CD4-positive, alpha-beta memory T cell (primary cell): Measurements from ENCODE around the gene PDGFRA. TPM values are rescaled to one million over a fixed set of nuclear protein-coding genes. Genes with fewer than 3 reads are reported as not detected.

ENCODE experiments used
- CTCF ChIA-PET: fragments of 350-600 bp; sonication (Branson Sonifier 250); formaldehyde crosslinking; loops from one replicate; lab custom pipeline; 2021; ENCODE audit warnings: inconsistent platforms; ENCODE audit not compliant: partially characterized antibody; lab: Charles Lee
- POLR2A ChIA-PET: fragments of 350-600 bp; sonication (Branson Sonifier 250); formaldehyde crosslinking; loops from one replicate; lab custom pipeline; 2021; ENCODE audit not compliant: partially characterized antibody; lab: Charles Lee
- DNase-seq, 5 donors: peaks; one replicate each; pipeline versions ENCODE4 v3.0.0 to v3.0.0-alpha.2; 2020 to 2022; ENCODE audit warnings: mixed read lengths in 1 of 5
- H3K27ac ChIP-seq: one replicate; pipeline ENCODE4 v1.7.0; 2013; ENCODE audit warnings: low read depth, low read length
- H3K27me3 ChIP-seq: 2 replicates; pipeline ENCODE4 v1.7.0; 2013; ENCODE audit warnings: mild to moderate bottlenecking, low read length, moderate library complexity; ENCODE audit not compliant: insufficient read depth
- H3K36me3 ChIP-seq: 2 replicates; pipeline ENCODE4 v1.7.0; 2013; ENCODE audit warnings: mild to moderate bottlenecking, low read length, moderate library complexity; ENCODE audit not compliant: insufficient read depth
- H3K4me1 ChIP-seq: 2 replicates; pipeline ENCODE4 v1.7.0; 2013; ENCODE audit warnings: mild to moderate bottlenecking, low read length, moderate library complexity; ENCODE audit not compliant: insufficient read depth
- H3K4me3 ChIP-seq, 2 donors: one replicate each; pipeline ENCODE4 v1.7.0; 2013; ENCODE audit warnings: low read length in 2 of 2, mild to moderate bottlenecking in 1 of 2
- H3K9me3 ChIP-seq, 2 donors: one replicate each; pipeline ENCODE4 v1.7.0; 2013; ENCODE audit warnings: low read length in 2 of 2, control low read depth in 1 of 2; ENCODE audit not compliant: control insufficient read depth in 1 of 2
- H3K27ac Mint-ChIP-seq, 7 donors: one replicate each; pipeline ENCODE4 v1.8.0; 2020 to 2021; ENCODE audit warnings: mixed read lengths in 7 of 7, mild to moderate bottlenecking in 6 of 7, inconsistent platforms in 3 of 7, moderate library complexity in 3 of 7
- H3K27me3 Mint-ChIP-seq, 2 donors: one replicate each; pipeline ENCODE4 v1.8.0; 2020 to 2021; ENCODE audit warnings: mixed read lengths in 2 of 2
- H3K36me3 Mint-ChIP-seq, 2 donors: one replicate each; pipeline ENCODE4 v1.8.0; 2020 to 2021; ENCODE audit warnings: mixed read lengths in 2 of 2, inconsistent platforms in 1 of 2, mild to moderate bottlenecking in 1 of 2
- H3K4me1 Mint-ChIP-seq, 4 donors: one replicate each; pipeline ENCODE4 v1.8.0; 2020 to 2021; ENCODE audit warnings: mixed read lengths in 4 of 4, mild to moderate bottlenecking in 1 of 4
- H3K4me3 Mint-ChIP-seq, 8 donors: one replicate each; pipeline ENCODE4 v1.8.0; 2020 to 2021; ENCODE audit warnings: mixed read lengths in 8 of 8, mild to moderate bottlenecking in 7 of 8, moderate library complexity in 6 of 8, inconsistent platforms in 3 of 8
- H3K9me3 Mint-ChIP-seq, 8 donors: one replicate each; pipeline ENCODE4 v1.8.0; 2020 to 2021; ENCODE audit warnings: mixed read lengths in 8 of 8, mild to moderate bottlenecking in 5 of 8, inconsistent platforms in 3 of 8, moderate library complexity in 1 of 8
- intact Hi-C: fragments of 100-400 bp; cut with micrococcal nuclease; formaldehyde crosslinking; loops from one replicate; pipeline ENCODE4 v1.15.1; 2023
- polyA plus RNA-seq, 2 donors: library from polyadenylated mRNA; unstranded; fragments of 300-500 nt; fragmentation: Illumina TruSeq; gene quantifications; one replicate each; pipeline ENCODE4 v1.2.3, GENCODE V29; 2021
- total RNA-seq, 2 experiments: library from RNA; stranded (reverse); gene quantifications; one replicate each; pipeline ENCODE4 v1.2.3, GENCODE V29; 2021

Gene PDGFRA
- total and polyA plus RNA-seq, 4 experiments from 2014 or later, result not detected

- no peak for DNase-seq
- Mint-ChIP-seq H3K27me3 (peaks cover 5 to 6% of the 10 kb centered on the region in 2 donors), H3K27ac (no peak overlapping the region), H3K36me3 (no peaks in the 10 kb centered on the region), H3K4me3 (no peak overlapping the region), H3K9me3 (peaks cover 0 to 3% (median 0%) of the 10 kb centered on the region in 8 donors), H3K4me1 (no peaks in the 10 kb centered on the region)
- H3K27me3 ChIP-seq, result no peaks in the 10 kb centered on the region
- H3K27ac ChIP-seq, result no peak overlapping the region
- no peaks in the 10 kb centered on the region for H3K9me3 ChIP-seq
- H3K4me1 ChIP-seq, result no peaks in the 10 kb centered on the region
- no peak overlapping the region for H3K4me3 ChIP-seq
- intact Hi-C loops, result no loop called here
- CTCF ChIA-PET, result no interaction called here
- no peaks in the 10 kb centered on the region for H3K36me3 ChIP-seq
- POLR2A ChIA-PET, result no interaction called here
Measured at GRCh38 chr4:54192811-54193210, 36.3 kb upstream of the PDGFRA start.

GRCh38 chr4:54197926-54198325 lies 31.2 kb upstream of the PDGFRA start:
- Histone ChIP-seq H3K9me3 (no peaks in the 10 kb centered on the region), H3K36me3 (no peaks in the 10 kb centered on the region), H3K27ac (no peak overlapping the region), H3K4me3 (no peak overlapping the region), H3K27me3 (no peaks in the 10 kb centered on the region), H3K4me1 (no peaks in the 10 kb centered on the region)
- no peak for DNase-seq
- intact Hi-C loops, result no loop called here
- CTCF ChIA-PET, result no interaction called here
- POLR2A ChIA-PET, result no interaction called here
- no peak overlapping the region for H3K4me3 Mint-ChIP-seq
- no peaks in the 10 kb centered on the region for H3K4me1 Mint-ChIP-seq
- H3K36me3 Mint-ChIP-seq, result no peaks in the 10 kb centered on the region
- no peak overlapping the region for H3K27ac Mint-ChIP-seq
- peaks cover 0 to 3% (median 0%) of the 10 kb centered on the region in 8 donors for H3K9me3 Mint-ChIP-seq
- peaks cover 0 to 7% of the 10 kb centered on the region in 2 donors for H3K27me3 Mint-ChIP-seq

- Mint-ChIP-seq H3K27ac (no peak overlapping the region), H3K36me3 (no peaks in the 10 kb centered on the region), H3K4me1 (no peaks in the 10 kb centered on the region), H3K27me3 (peaks cover 2 to 10% of the 10 kb centered on the region in 2 donors), H3K9me3 (peaks cover 0 to 5% (median 0%) of the 10 kb centered on the region in 8 donors), H3K4me3 (no peak overlapping the region)
- Histone ChIP-seq H3K4me3 (no peak overlapping the region), H3K4me1 (no peaks in the 10 kb centered on the region), H3K27me3 (no peaks in the 10 kb centered on the region), H3K36me3 (no peaks in the 10 kb centered on the region), H3K27ac (no peak overlapping the region), H3K9me3 (no peaks in the 10 kb centered on the region)
- CTCF ChIA-PET, result no interaction called here
- DNase-seq, result no peak
- intact Hi-C loops, result no loop called here
- POLR2A ChIA-PET, result no interaction called here
Measured at GRCh38 chr4:54199919-54200318, 29.2 kb upstream of the PDGFRA start.

- ChIA-PET POLR2A (no interaction called here), CTCF (interaction anchor here (1.8 kb wide), 1 partner anchor 24 kb away, joined by 5 read pairs; no protein-coding TSS in a partner anchor)
- H3K36me3 Mint-ChIP-seq, result no peaks in the 10 kb centered on the region
- H3K4me1 Mint-ChIP-seq, result no peaks in the 10 kb centered on the region
- Histone ChIP-seq H3K27me3 (no peaks in the 10 kb centered on the region), H3K4me3 (no peak overlapping the region), H3K4me1 (no peaks in the 10 kb centered on the region), H3K36me3 (no peaks in the 10 kb centered on the region), H3K27ac (no peak overlapping the region), H3K9me3 (no peaks in the 10 kb centered on the region)
- intact Hi-C loops, result no loop called here
- H3K4me3 Mint-ChIP-seq, result no peak overlapping the region
- peaks cover 13 to 20% of the 10 kb centered on the region in 2 donors for H3K27me3 Mint-ChIP-seq
- no peak overlapping the region for H3K27ac Mint-ChIP-seq
- no peak for DNase-seq
- H3K9me3 Mint-ChIP-seq, result peaks cover 0 to 2% (median 0%) of the 10 kb centered on the region in 8 donors
Measured at GRCh38 chr4:54209617-54210016, 19.5 kb upstream of the PDGFRA start.

- no peak overlapping the region for H3K4me3 Mint-ChIP-seq
- H3K27me3 Mint-ChIP-seq, result peaks cover 16 to 25% of the 10 kb centered on the region in 2 donors
- Histone ChIP-seq H3K27ac (no peak overlapping the region), H3K4me1 (no peaks in the 10 kb centered on the region), H3K4me3 (no peak overlapping the region), H3K9me3 (no peaks in the 10 kb centered on the region), H3K36me3 (no peaks in the 10 kb centered on the region), H3K27me3 (no peaks in the 10 kb centered on the region)
- no peak for DNase-seq
- intact Hi-C loops, result no loop called here
- ChIA-PET POLR2A (no interaction called here), CTCF (interaction anchor here (2.2 to 12.6 kb wide), 3 partner anchors 9 to 284 kb away, joined by 5 to 258 read pairs (median 81); no protein-coding TSS in a partner anchor)
- peaks cover 0 to 2% (median 0%) of the 10 kb centered on the region in 8 donors for H3K9me3 Mint-ChIP-seq
- H3K4me1 Mint-ChIP-seq, result peaks cover 4 to 6% (median 5%) of the 10 kb centered on the region in 4 donors
- no peak overlapping the region for H3K27ac Mint-ChIP-seq
- H3K36me3 Mint-ChIP-seq, result no peaks in the 10 kb centered on the region
Measured at GRCh38 chr4:54213001-54213400, 16.1 kb upstream of the PDGFRA start.

GRCh38 chr4:54213761-54214160 lies 15.3 kb upstream of the PDGFRA start:
- Mint-ChIP-seq H3K27me3 (peaks cover 21 to 27% of the 10 kb centered on the region in 2 donors), H3K4me3 (no peak overlapping the region), H3K9me3 (peaks cover 0 to 2% (median 0%) of the 10 kb centered on the region in 8 donors), H3K36me3 (no peaks in the 10 kb centered on the region), H3K4me1 (peaks cover 4 to 7% (median 5%) of the 10 kb centered on the region in 4 donors), H3K27ac (no peak overlapping the region)
- H3K9me3 ChIP-seq, result no peaks in the 10 kb centered on the region
- no peak overlapping the region for H3K27ac ChIP-seq
- H3K4me1 ChIP-seq, result no peaks in the 10 kb centered on the region
- CTCF ChIA-PET, result interaction anchor here (1.8 to 12.6 kb wide), 4 partner anchors 8 to 305 kb away, joined by 5 to 258 read pairs (median 44); no protein-coding TSS in a partner anchor
- no peaks in the 10 kb centered on the region for H3K36me3 ChIP-seq
- peaks cover 2% of the 10 kb centered on the region for H3K27me3 ChIP-seq
- intact Hi-C loops, result no loop called here
- POLR2A ChIA-PET, result no interaction called here
- H3K4me3 ChIP-seq, result no peak overlapping the region
- DNase-seq, result no peak

- Mint-ChIP-seq H3K27ac (no peak overlapping the region), H3K4me1 (peaks cover 4 to 7% (median 5%) of the 10 kb centered on the region in 4 donors), H3K36me3 (no peaks in the 10 kb centered on the region), H3K9me3 (no peaks in the 10 kb centered on the region), H3K4me3 (no peak overlapping the region), H3K27me3 (peaks cover 18 to 22% of the 10 kb centered on the region in 2 donors)
- POLR2A ChIA-PET, result no interaction called here
- H3K4me1 ChIP-seq, result no peaks in the 10 kb centered on the region
- CTCF ChIA-PET, result interaction anchor here (0.6 to 12.6 kb wide), 7 partner anchors 17 to 1019 kb away, joined by 3 to 258 read pairs (median 6); no protein-coding TSS in a partner anchor
- no peak for DNase-seq
- intact Hi-C loops, result no loop called here
- H3K27me3 ChIP-seq, result peaks cover 4% of the 10 kb centered on the region
- no peaks in the 10 kb centered on the region for H3K9me3 ChIP-seq
- no peak overlapping the region for H3K4me3 ChIP-seq
- no peaks in the 10 kb centered on the region for H3K36me3 ChIP-seq
- no peak overlapping the region for H3K27ac ChIP-seq
Measured at GRCh38 chr4:54215379-54216077, 13.6 kb upstream of the PDGFRA start.
